SK-N-SH (cell line): ENCODE data around the gene KPTN. TPM values are rescaled to one million over a fixed set of nuclear protein-coding genes. Genes with fewer than 3 reads are reported as not detected.

Experiments used
- CTCF ChIA-PET: fragments of 300-600, 350-600 bp; formaldehyde crosslinking; extraction: SDS; loops from one replicate; lab custom pipeline; 2021; lab: Yijun Ruan, JAX
- POLR2A ChIA-PET: fragments of 350-600 bp; sonication (Branson Sonifier 250); formaldehyde crosslinking; extraction: SDS; loops from one replicate; lab custom pipeline; 2020; ENCODE audit warnings: antibody characterized with exemption, inconsistent platforms; lab: Yijun Ruan, JAX
- DNase-seq: peaks from one replicate; pipeline ENCODE4 v3.0.0; 2012
- H2AFZ ChIP-seq: fragments of 200-600 bp; sonication (generic); 2 replicates; pipeline ENCODE4 v1.8.1; 2016; ENCODE audit warnings: antibody characterized with exemption, mild to moderate bottlenecking, low read depth
- H3F3A ChIP-seq: fragments of 200-600 bp; sonication (generic); replicated peaks from 2 replicates; pipeline ENCODE3; 2016; ENCODE audit warnings: antibody characterized with exemption, mild to moderate bottlenecking; ENCODE audit not compliant: insufficient read depth
- H3K27ac ChIP-seq, 2 experiments: fragments of 200-500 bp in 1 of 2; fragments of 200-600 bp in 1 of 2; sonication (Bioruptor generic) in 1 of 2; sonication (generic), shearing (Covaris generic) in 1 of 2; 2 replicates each; pipeline versions ENCODE4 v1.5.1 to v1.6.1; 2014 to 2016; ENCODE audit warnings: low read depth in 2 of 2, inconsistent platforms in 1 of 2, low read length in 1 of 2, mild to moderate bottlenecking in 1 of 2, mixed read lengths in 1 of 2
- H3K27me3 ChIP-seq: fragments of 200-600 bp; sonication (generic), shearing (Covaris generic); 2 replicates; pipeline ENCODE4 v1.6.1; 2016; ENCODE audit warnings: mixed run types; ENCODE audit not compliant: insufficient read depth
- H3K36me3 ChIP-seq, 2 experiments: fragments of 200-500 bp in 1 of 2; fragments of 200-600 bp in 1 of 2; sonication (Bioruptor generic) in 1 of 2; sonication (generic) in 1 of 2; replicated peaks in 1 of 2; 2 replicates each; pipeline versions ENCODE3 to v1.5.1; 2014 to 2016; ENCODE audit warnings: low read length in 1 of 2, mild to moderate bottlenecking in 1 of 2; ENCODE audit not compliant: insufficient read depth in 2 of 2, control insufficient read depth in 1 of 2
- H3K4me1 ChIP-seq, 2 experiments: fragments of 200-500 bp in 1 of 2; fragments of 200-600 bp in 1 of 2; sonication (Bioruptor generic) in 1 of 2; sonication (generic), shearing (Covaris generic) in 1 of 2; 2 replicates each; pipeline versions ENCODE4 v1.5.1 to v1.6.1; 2014 to 2016; ENCODE audit warnings: low read depth in 1 of 2, low read length in 1 of 2, mixed run types in 1 of 2; ENCODE audit not compliant: insufficient read depth in 2 of 2, control insufficient read depth in 1 of 2
- H3K4me2 ChIP-seq: fragments of 200-600 bp; sonication (generic), shearing (Covaris generic); 2 replicates; pipeline ENCODE4 v1.6.1; 2017; ENCODE audit warnings: mixed run types
- H3K4me3 ChIP-seq, 2 experiments: fragments of 200-500 bp in 1 of 2; fragments of 200-600 bp in 1 of 2; sonication (Bioruptor generic) in 1 of 2; sonication (generic), shearing (Covaris generic) in 1 of 2; 2 replicates each; pipeline versions ENCODE4 v1.5.1 to v1.8.1; 2014 to 2016; ENCODE audit warnings: low read depth in 2 of 2, inconsistent platforms in 1 of 2, low read length in 1 of 2, mild to moderate bottlenecking in 1 of 2, mixed read lengths in 1 of 2, moderate library complexity in 1 of 2
- H3K79me2 ChIP-seq: fragments of 200-600 bp; sonication (generic); 2 replicates; pipeline ENCODE4 v1.8.1; 2017; ENCODE audit warnings: mild to moderate bottlenecking; ENCODE audit not compliant: insufficient read depth
- H3K9ac ChIP-seq: fragments of 200-600 bp; sonication (generic); 2 replicates; pipeline ENCODE4 v1.6.1; 2017; ENCODE audit warnings: mixed run types
- H3K9me2 ChIP-seq: fragments of 200-600 bp; sonication (generic); 2 replicates; pipeline ENCODE4 v1.6.1; 2017; ENCODE audit warnings: mixed run types
- H3K9me3 ChIP-seq: fragments of 200-600 bp; sonication (generic); 2 replicates; pipeline ENCODE4 v1.6.1; 2017; ENCODE audit warnings: mixed run types, mild to moderate bottlenecking, moderate library complexity
- H4K20me1 ChIP-seq: fragments of 200-600 bp; sonication (generic); 2 replicates; pipeline ENCODE4 v1.6.1; 2017; ENCODE audit warnings: mild to moderate bottlenecking, mixed run types; ENCODE audit not compliant: insufficient read depth
- FOSL2 ChIP-seq: IDR thresholded peaks from 2 replicates; pipeline ENCODE4 v1.4.0; 2012; ENCODE audit warnings: low read depth, mild to moderate bottlenecking, moderate library complexity, borderline replicate concordance
- FOXJ3 ChIP-seq: sonication (generic); formaldehyde crosslinking; IDR thresholded peaks from 2 replicates; pipeline ENCODE4 v1.5.1; 2020; ENCODE audit warnings: mild to moderate bottlenecking, missing genetic modification reagents
- FOXM1 ChIP-seq: IDR thresholded peaks from 2 replicates; pipeline ENCODE4 v1.4.0; 2012; ENCODE audit warnings: low read depth, mild to moderate bottlenecking
- GABPA ChIP-seq: IDR thresholded peaks from 2 replicates; pipeline ENCODE4 v1.4.0; 2012; ENCODE audit warnings: low read depth, mild to moderate bottlenecking
- GATA2 ChIP-seq: sonication (generic); formaldehyde crosslinking; IDR thresholded peaks from 2 replicates; pipeline ENCODE4 v1.5.0; 2020; ENCODE audit warnings: mild to moderate bottlenecking, missing genetic modification reagents
- MEF2A ChIP-seq: IDR thresholded peaks from 2 replicates; pipeline ENCODE4 v1.4.0; 2012; ENCODE audit warnings: low read depth, borderline replicate concordance
- NFIC ChIP-seq: IDR thresholded peaks from 2 replicates; pipeline ENCODE4 v1.4.0; 2012; ENCODE audit warnings: borderline replicate concordance
- NRF1 ChIP-seq: IDR thresholded peaks from 2 replicates; pipeline ENCODE4 v1.6.1; 2012; ENCODE audit warnings: low read depth, mild to moderate bottlenecking, low read length
- RCOR1 ChIP-seq: fragments of 150-350 bp; IDR thresholded peaks from 2 replicates; pipeline ENCODE4 v1.6.1; 2017; ENCODE audit warnings: antibody characterized with exemption, low read length
- RFX5 ChIP-seq: IDR thresholded peaks from 2 replicates; pipeline ENCODE4 v1.6.1; 2012; ENCODE audit warnings: mild to moderate bottlenecking, improper control_type of control experiment, low read length
- RXRA ChIP-seq: IDR thresholded peaks from 2 replicates; pipeline ENCODE4 v1.4.0; 2012; ENCODE audit warnings: low read depth, mild to moderate bottlenecking, borderline replicate concordance
- SMC3 ChIP-seq: IDR thresholded peaks from 2 replicates; pipeline ENCODE4 v1.6.1; 2012; ENCODE audit warnings: low read depth, low read length, improper control_type of control experiment
- YY1 ChIP-seq: IDR thresholded peaks from 2 replicates; pipeline ENCODE4 v1.4.0; 2012; ENCODE audit warnings: low read depth, mild to moderate bottlenecking
- WGBS: methylation state at CpG from one replicate; pipeline ENCODE4 v1.1.6; 2017; ENCODE audit warnings: low lambda C conversion rate; 5-methylcytosine and 5-hydroxymethylcytosine counted together
- polyA plus RNA-seq, 3 experiments: library from polyadenylated mRNA; depleted of rRNA; stranded (reverse); fragments of >200 nt; gene quantifications; 2 replicates each; pipeline ENCODE4 v1.2.3, GENCODE V29; 2012
- TF ChIP-seq, protein P1 (sequence below): IDR thresholded peaks from 2 replicates; pipeline ENCODE4; 2012
- TF ChIP-seq, protein P2 (sequence below): fragments of 150-350 bp; IDR thresholded peaks from 2 replicates; pipeline ENCODE4 v1.6.1; 2016; ENCODE audit warnings: mild to moderate bottlenecking, low read depth, low read length
- TF ChIP-seq, protein P3 (sequence below): fragments of 150-350 bp; IDR thresholded peaks from 2 replicates; pipeline ENCODE4 v1.6.1; 2017; ENCODE audit warnings: antibody characterized with exemption, low read length, low read depth, borderline replicate concordance
- TF ChIP-seq, protein P4 (sequence below): IDR thresholded peaks from 2 replicates; pipeline ENCODE4 v1.4.0; 2012; ENCODE audit warnings: low read depth
- TF ChIP-seq, protein P5 (sequence below): IDR thresholded peaks from 2 replicates; pipeline ENCODE4 v1.6.1; 2012; ENCODE audit warnings: mild to moderate bottlenecking, low read depth, low read length, moderate library complexity

KPTN gene
- polyA plus RNA-seq, 1 of the 3 experiments (the other 2 are of a cell fraction), result 15.8 TPM

DNA sequence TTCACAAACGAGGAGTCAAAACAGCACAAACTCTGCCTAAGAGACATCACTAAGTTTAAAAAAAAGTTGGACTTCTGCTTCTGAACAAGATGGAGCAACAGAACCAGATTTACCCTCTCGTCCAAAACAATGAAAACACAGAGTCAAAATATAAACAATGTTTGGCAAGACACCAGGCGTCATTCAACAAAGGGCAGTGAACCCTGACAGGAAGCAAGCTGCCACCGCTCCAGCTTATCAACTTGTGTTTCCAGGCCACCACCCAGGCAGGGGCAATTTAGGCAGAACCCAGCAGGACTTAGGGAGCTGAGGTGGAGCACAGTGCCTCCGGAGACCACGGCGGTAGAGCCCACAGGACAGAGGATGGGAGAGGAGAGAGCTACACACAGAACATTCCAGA is 39.5 kb upstream of the KPTN start:
- TF ChIP-seq FOSL2 (no peak), MEF2A (no peak), FOXJ3 (CRISPR knock-in tag) (no peak), RXRA (no peak), NFIC (no peak), RCOR1 (no peak), YY1 (no peak)
- TF ChIP-seq, protein P1, sequence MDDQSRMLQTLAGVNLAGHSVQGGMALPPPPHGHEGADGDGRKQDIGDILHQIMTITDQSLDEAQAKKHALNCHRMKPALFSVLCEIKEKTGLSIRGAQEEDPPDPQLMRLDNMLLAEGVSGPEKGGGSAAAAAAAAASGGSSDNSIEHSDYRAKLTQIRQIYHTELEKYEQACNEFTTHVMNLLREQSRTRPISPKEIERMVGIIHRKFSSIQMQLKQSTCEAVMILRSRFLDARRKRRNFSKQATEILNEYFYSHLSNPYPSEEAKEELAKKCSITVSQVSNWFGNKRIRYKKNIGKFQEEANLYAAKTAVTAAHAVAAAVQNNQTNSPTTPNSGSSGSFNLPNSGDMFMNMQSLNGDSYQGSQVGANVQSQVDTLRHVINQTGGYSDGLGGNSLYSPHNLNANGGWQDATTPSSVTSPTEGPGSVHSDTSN, result no peak
- Histone ChIP-seq H3K36me3 (no peaks in the 10 kb centered on the region), H3F3A (no peaks in the 10 kb centered on the region), H3K79me2 (no peaks in the 10 kb centered on the region), H3K27me3 (no peaks in the 10 kb centered on the region), H3K4me3 (no peak overlapping the region), H3K27ac (no peak overlapping the region), H3K4me2 (no peak overlapping the region), H3K9me3 (no peaks in the 10 kb centered on the region), H3K9me2 (no peaks in the 10 kb centered on the region), H4K20me1 (no peaks in the 10 kb centered on the region), H3K4me1 (no peaks in the 10 kb centered on the region; a peak in 1 of 4 replicates), H2AFZ (no peak overlapping the region), H3K9ac (no peak overlapping the region)
- WGBS, result 64% methylated on average over 7 of the region's 7 CpGs
- ChIA-PET CTCF (interaction anchor here (0.9 to 9.2 kb wide), 5 partner anchors 8 to 183 kb away, joined by 3 to 81 read pairs (median 10); partner anchors contain the start of genes KPTN and NAPA), POLR2A (interaction anchor here (0.8 kb wide), 1 partner anchor 8 kb away, joined by 3 read pairs; no protein-coding TSS in a partner anchor)
- no peak for DNase-seq

DNA sequence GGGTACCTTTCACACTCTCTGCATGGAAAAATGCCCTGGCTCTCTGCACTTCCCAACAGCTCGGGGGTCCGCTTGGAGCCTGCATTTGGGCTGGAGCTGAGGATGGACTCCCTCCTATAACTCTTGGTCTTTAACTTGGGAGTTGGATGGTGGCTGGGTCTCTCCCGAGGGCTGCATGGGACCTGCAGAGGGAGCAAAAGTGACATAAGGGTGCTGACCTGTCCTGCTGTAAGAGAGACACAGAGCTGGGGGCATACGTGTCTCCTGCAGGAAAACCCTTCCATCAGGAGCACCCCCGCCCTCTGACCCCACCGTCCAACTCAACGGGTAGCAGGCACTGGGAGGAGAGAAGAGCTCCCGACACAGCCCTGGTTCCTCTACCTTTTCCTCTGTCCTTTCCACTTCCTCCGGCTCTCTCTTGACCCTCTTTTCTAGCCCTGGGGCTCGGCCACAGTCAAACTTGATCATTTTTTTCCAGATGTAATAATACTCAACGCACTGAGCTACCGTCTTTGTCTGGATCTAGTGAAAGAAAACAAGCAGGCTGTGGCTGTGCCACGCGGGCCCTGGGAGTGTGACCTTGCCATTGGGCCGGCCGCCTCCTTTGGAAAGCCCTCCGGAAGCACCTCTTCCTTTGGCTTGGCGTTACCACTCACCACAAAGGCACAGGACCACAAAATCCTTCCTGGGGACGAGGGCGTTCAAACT is 37.6 kb upstream of the KPTN start:
- Histone ChIP-seq H3F3A (no peaks in the 10 kb centered on the region), H3K36me3 (no peaks in the 10 kb centered on the region), H3K9me2 (no peaks in the 10 kb centered on the region), H3K9me3 (no peaks in the 10 kb centered on the region), H4K20me1 (no peaks in the 10 kb centered on the region), H3K27ac (no peak overlapping the region), H3K4me1 (no peaks in the 10 kb centered on the region; a peak in 1 of 4 replicates), H3K9ac (no peak overlapping the region), H3K27me3 (no peaks in the 10 kb centered on the region), H3K4me3 (no peak overlapping the region), H2AFZ (peak overlapping the region; percentile 26), H3K4me2 (no peak overlapping the region), H3K79me2 (no peaks in the 10 kb centered on the region)
- DNase-seq, result no peak
- ChIA-PET CTCF (interaction anchor here (0.7 to 9.2 kb wide), 8 partner anchors 26 to 185 kb away, joined by 3 to 81 read pairs (median 3); partner anchors contain the start of gene KPTN), POLR2A (no interaction called here)
- WGBS, result 79% methylated on average over 15 of the region's 20 CpGs
- TF ChIP-seq, protein P2, sequence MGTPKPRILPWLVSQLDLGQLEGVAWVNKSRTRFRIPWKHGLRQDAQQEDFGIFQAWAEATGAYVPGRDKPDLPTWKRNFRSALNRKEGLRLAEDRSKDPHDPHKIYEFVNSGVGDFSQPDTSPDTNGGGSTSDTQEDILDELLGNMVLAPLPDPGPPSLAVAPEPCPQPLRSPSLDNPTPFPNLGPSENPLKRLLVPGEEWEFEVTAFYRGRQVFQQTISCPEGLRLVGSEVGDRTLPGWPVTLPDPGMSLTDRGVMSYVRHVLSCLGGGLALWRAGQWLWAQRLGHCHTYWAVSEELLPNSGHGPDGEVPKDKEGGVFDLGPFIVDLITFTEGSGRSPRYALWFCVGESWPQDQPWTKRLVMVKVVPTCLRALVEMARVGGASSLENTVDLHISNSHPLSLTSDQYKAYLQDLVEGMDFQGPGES, result no peak
- TF ChIP-seq, protein P3, sequence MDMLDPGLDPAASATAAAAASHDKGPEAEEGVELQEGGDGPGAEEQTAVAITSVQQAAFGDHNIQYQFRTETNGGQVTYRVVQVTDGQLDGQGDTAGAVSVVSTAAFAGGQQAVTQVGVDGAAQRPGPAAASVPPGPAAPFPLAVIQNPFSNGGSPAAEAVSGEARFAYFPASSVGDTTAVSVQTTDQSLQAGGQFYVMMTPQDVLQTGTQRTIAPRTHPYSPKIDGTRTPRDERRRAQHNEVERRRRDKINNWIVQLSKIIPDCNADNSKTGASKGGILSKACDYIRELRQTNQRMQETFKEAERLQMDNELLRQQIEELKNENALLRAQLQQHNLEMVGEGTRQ, result no peak
- no peak for TF ChIP-seq GABPA
- TF ChIP-seq, protein P4, sequence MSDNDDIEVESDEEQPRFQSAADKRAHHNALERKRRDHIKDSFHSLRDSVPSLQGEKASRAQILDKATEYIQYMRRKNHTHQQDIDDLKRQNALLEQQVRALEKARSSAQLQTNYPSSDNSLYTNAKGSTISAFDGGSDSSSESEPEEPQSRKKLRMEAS, result no peak
- TF ChIP-seq FOXM1, result no peak
- no peak for TF ChIP-seq YY1
- TF ChIP-seq SMC3, result no peak
- TF ChIP-seq, protein P1, result no peak
- TF ChIP-seq NRF1, result no peak
- no peak for TF ChIP-seq GATA2
- TF ChIP-seq NFIC, result no peak
- TF ChIP-seq RXRA, result no peak
- no peak for TF ChIP-seq RCOR1
- TF ChIP-seq RFX5, result no peak
- TF ChIP-seq, protein P5, sequence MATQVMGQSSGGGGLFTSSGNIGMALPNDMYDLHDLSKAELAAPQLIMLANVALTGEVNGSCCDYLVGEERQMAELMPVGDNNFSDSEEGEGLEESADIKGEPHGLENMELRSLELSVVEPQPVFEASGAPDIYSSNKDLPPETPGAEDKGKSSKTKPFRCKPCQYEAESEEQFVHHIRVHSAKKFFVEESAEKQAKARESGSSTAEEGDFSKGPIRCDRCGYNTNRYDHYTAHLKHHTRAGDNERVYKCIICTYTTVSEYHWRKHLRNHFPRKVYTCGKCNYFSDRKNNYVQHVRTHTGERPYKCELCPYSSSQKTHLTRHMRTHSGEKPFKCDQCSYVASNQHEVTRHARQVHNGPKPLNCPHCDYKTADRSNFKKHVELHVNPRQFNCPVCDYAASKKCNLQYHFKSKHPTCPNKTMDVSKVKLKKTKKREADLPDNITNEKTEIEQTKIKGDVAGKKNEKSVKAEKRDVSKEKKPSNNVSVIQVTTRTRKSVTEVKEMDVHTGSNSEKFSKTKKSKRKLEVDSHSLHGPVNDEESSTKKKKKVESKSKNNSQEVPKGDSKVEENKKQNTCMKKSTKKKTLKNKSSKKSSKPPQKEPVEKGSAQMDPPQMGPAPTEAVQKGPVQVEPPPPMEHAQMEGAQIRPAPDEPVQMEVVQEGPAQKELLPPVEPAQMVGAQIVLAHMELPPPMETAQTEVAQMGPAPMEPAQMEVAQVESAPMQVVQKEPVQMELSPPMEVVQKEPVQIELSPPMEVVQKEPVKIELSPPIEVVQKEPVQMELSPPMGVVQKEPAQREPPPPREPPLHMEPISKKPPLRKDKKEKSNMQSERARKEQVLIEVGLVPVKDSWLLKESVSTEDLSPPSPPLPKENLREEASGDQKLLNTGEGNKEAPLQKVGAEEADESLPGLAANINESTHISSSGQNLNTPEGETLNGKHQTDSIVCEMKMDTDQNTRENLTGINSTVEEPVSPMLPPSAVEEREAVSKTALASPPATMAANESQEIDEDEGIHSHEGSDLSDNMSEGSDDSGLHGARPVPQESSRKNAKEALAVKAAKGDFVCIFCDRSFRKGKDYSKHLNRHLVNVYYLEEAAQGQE, result no peak
